Keratinocyte (primary cell): ENCODE measurements around the gene TDP1. TPM values are rescaled to one million over a fixed set of nuclear protein-coding genes. Genes with fewer than 3 reads are reported as not detected.

ENCODE experiments used
- DNase-seq: peaks from one replicate; pipeline ENCODE4 v3.0.0-alpha.2; 2011; ENCODE audit warnings: low read depth, missing footprints, low spot score
- FAIRE-seq: peaks from 2 replicates; lab custom pipeline; 2011; peaks lifted over from hg19 to GRCh38; lab: Jason Lieb, UNC
- H2AFZ ChIP-seq: 2 replicates; pipeline ENCODE4 v1.6.0; 2012; ENCODE audit warnings: low read length, control low read depth, inconsistent platforms; ENCODE audit not compliant: control insufficient read depth
- H3K27ac ChIP-seq: 2 replicates; pipeline ENCODE4 v1.5.1; 2011; ENCODE audit warnings: low read length; ENCODE audit not compliant: control insufficient read depth, insufficient read depth
- H3K27me3 ChIP-seq: 3 replicates; pipeline ENCODE4 v1.6.0; 2011; ENCODE audit warnings: low read length; ENCODE audit not compliant: control insufficient read depth, insufficient read depth; ENCODE audit errors: extremely low read depth
- H3K36me3 ChIP-seq, 2 experiments: 2 replicates in 1 of 2; 3 replicates in 1 of 2; pipeline ENCODE4 v1.5.1; 2011; ENCODE audit warnings: low read length in 2 of 2, mild to moderate bottlenecking in 1 of 2; ENCODE audit not compliant: control insufficient read depth in 2 of 2, insufficient read depth in 2 of 2; ENCODE audit errors: extremely low read depth in 1 of 2
- H3K4me1 ChIP-seq: 3 replicates; pipeline ENCODE4 v1.5.1; 2011; ENCODE audit warnings: low read length; ENCODE audit not compliant: control insufficient read depth, insufficient read depth; ENCODE audit errors: extremely low read depth
- H3K4me2 ChIP-seq: 3 replicates; pipeline ENCODE4 v1.6.0; 2011; ENCODE audit warnings: low read depth, low read length; ENCODE audit not compliant: control insufficient read depth, insufficient read depth; ENCODE audit errors: extremely low read depth
- H3K4me3 ChIP-seq, 3 experiments: fragments of 200-600 bp in 1 of 3; sonication (generic) in 1 of 3; 2 replicates in 2 of 3; 3 replicates in 1 of 3; pipeline ENCODE4 v1.5.1; 2011 to 2016; ENCODE audit warnings: low read length in 3 of 3, mild to moderate bottlenecking in 3 of 3, control low read depth in 2 of 3, inconsistent platforms in 1 of 3, low read depth in 1 of 3, mixed read lengths in 1 of 3, mixed run types in 1 of 3, moderate library complexity in 1 of 3; ENCODE audit not compliant: control insufficient read depth in 2 of 3, insufficient read depth in 2 of 3; ENCODE audit errors: extremely low read depth in 1 of 3
- H3K79me2 ChIP-seq: 2 replicates; pipeline ENCODE4 v1.6.0; 2012; ENCODE audit warnings: low read length; ENCODE audit not compliant: control insufficient read depth, insufficient read depth
- H3K9ac ChIP-seq: 3 replicates; pipeline ENCODE4 v1.6.0; 2011; ENCODE audit warnings: low read length; ENCODE audit not compliant: control insufficient read depth, insufficient read depth; ENCODE audit errors: extremely low read depth
- H3K9me1 ChIP-seq: 3 replicates; pipeline ENCODE4 v1.6.0; 2011; ENCODE audit warnings: low read length; ENCODE audit not compliant: control insufficient read depth, insufficient read depth; ENCODE audit errors: extremely low read depth
- H3K9me3 ChIP-seq: 2 replicates; pipeline ENCODE4 v1.5.1; 2012; ENCODE audit warnings: low read depth, low read length; ENCODE audit not compliant: control insufficient read depth
- H4K20me1 ChIP-seq: 3 replicates; pipeline ENCODE4 v1.6.0; 2011; ENCODE audit warnings: low read length; ENCODE audit not compliant: control insufficient read depth, insufficient read depth; ENCODE audit errors: extremely low read depth
- CTCF ChIP-seq, 3 experiments: IDR thresholded peaks in 1 of 3; conservative IDR thresholded peaks in 1 of 3; optimal IDR thresholded peaks in 1 of 3; 2 replicates in 2 of 3; 3 replicates in 1 of 3; pipeline versions ENCODE3 to v1.5.1; 2011; ENCODE audit warnings: low read length in 3 of 3, mild to moderate bottlenecking in 3 of 3, moderate library complexity in 2 of 3, control low read depth in 1 of 3, inconsistent platforms in 1 of 3; ENCODE audit not compliant: insufficient read depth in 2 of 3; ENCODE audit errors: extremely low read depth in 1 of 3
- EZH2 ChIP-seq: IDR thresholded peaks from one replicate; pipeline ENCODE4 v1.6.1; 2012; ENCODE audit warnings: inconsistent platforms, mild to moderate bottlenecking, low read length, moderate library complexity
- dilution Hi-C: fragments of 300-500 bp; cut with MboI; formaldehyde crosslinking; loops from one replicate; pipeline ENCODE4 v1.7.0; 2020; ENCODE audit warnings: low sequenced_read_pairs; ENCODE audit not compliant: extremely low pct_ligation_motif_present
- polyA plus RNA-seq, 5 experiments: library from polyadenylated mRNA; depleted of rRNA in 3 of 5; stranded (reverse) in 3 of 5; stranded (forward) in 1 of 5; unstranded in 1 of 5; fragments of >200 nt; gene quantifications; 1 replicate in 1 of 5; 2 replicates in 3 of 5; 3 replicates in 1 of 5; pipeline versions ENCODE4 v1.2.1 to v1.2.3, GENCODE V29; 2011 to 2012; ENCODE audit warnings: missing spikeins in 2 of 5, low read depth in 1 of 5, low replicate concordance in 1 of 5

The TDP1 gene
- polyA plus RNA-seq, 1 donor (not counting 4 experiments of a cell fraction or from before 2014, with no cell fraction given) = 24.9 TPM

GRCh38 chr14:90049390-90049789 is 93.7 kb downstream of the TDP1 start:
- FAIRE-seq = no peak
- Histone ChIP-seq H2AFZ (no peak overlapping the region), H3K4me3 (no peak overlapping the region), H3K79me2 (no peaks in the 10 kb centered on the region), H3K27me3 (no peaks in the 10 kb centered on the region), H3K4me2 (no peak overlapping the region), H3K27ac (no peak overlapping the region), H3K9ac (no peak overlapping the region), H3K4me1 (no peaks in the 10 kb centered on the region), H3K9me1 (no peaks in the 10 kb centered on the region), H3K36me3 (no peaks in the 10 kb centered on the region), H4K20me1 (no peaks in the 10 kb centered on the region), H3K9me3 (no peaks in the 10 kb centered on the region)
- TF ChIP-seq CTCF (optimal IDR thresholded peaks at IDR 0.05 in 1 of 3, IDR thresholded peaks at IDR 0.05 in 1 of 3, conservative IDR thresholded peaks at IDR 0.05 in 1 of 3; ENCODE audit: extremely low read depth in 1 of 3, insufficient read depth in 2 of 3, low read length in 3 of 3) (no peak), EZH2 (no peak)
- dilution Hi-C loops = no loop called here
- DNase-seq = no peak

GRCh38 chr14:90050271-90050670 is 94.5 kb downstream of the TDP1 start:
- no peak overlapping the region for H3K4me2 ChIP-seq
- TF ChIP-seq EZH2 = no peak
- TF ChIP-seq CTCF (optimal IDR thresholded peaks at IDR 0.05 in 1 of 3, IDR thresholded peaks at IDR 0.05 in 1 of 3, conservative IDR thresholded peaks at IDR 0.05 in 1 of 3; ENCODE audit: extremely low read depth in 1 of 3, insufficient read depth in 2 of 3, low read length in 3 of 3) = no peak
- no peak overlapping the region for H3K9ac ChIP-seq
- dilution Hi-C loops = no loop called here
- H3K36me3 ChIP-seq = no peaks in the 10 kb centered on the region
- H3K4me1 ChIP-seq = no peaks in the 10 kb centered on the region
- no peaks in the 10 kb centered on the region for H3K9me3 ChIP-seq
- no peak for FAIRE-seq
- no peaks in the 10 kb centered on the region for H4K20me1 ChIP-seq
- no peaks in the 10 kb centered on the region for H3K79me2 ChIP-seq
- no peak overlapping the region for H2AFZ ChIP-seq
- no peak overlapping the region for H3K4me3 ChIP-seq
- H3K9me1 ChIP-seq = no peaks in the 10 kb centered on the region
- H3K27me3 ChIP-seq = no peaks in the 10 kb centered on the region
- no peak overlapping the region for H3K27ac ChIP-seq
- no peak for DNase-seq
